ENCODE data around the gene PTMS.

GRCh38 chr12:6790496-6791150, 24.5 kb downstream of the PTMS start:
- TF ChIP-seq TSHZ2 (CRISPR knock-in tag; IDR thresholded peaks at IDR 0.05) = no peak
- TF ChIP-seq, protein P1, sequence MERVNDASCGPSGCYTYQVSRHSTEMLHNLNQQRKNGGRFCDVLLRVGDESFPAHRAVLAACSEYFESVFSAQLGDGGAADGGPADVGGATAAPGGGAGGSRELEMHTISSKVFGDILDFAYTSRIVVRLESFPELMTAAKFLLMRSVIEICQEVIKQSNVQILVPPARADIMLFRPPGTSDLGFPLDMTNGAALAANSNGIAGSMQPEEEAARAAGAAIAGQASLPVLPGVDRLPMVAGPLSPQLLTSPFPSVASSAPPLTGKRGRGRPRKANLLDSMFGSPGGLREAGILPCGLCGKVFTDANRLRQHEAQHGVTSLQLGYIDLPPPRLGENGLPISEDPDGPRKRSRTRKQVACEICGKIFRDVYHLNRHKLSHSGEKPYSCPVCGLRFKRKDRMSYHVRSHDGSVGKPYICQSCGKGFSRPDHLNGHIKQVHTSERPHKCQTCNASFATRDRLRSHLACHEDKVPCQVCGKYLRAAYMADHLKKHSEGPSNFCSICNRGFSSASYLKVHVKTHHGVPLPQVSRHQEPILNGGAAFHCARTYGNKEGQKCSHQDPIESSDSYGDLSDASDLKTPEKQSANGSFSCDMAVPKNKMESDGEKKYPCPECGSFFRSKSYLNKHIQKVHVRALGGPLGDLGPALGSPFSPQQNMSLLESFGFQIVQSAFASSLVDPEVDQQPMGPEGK (CRISPR knock-in tag; IDR thresholded peaks at IDR 0.05; ENCODE audit: borderline replicate concordance) = no peak
- TF ChIP-seq TOX (CRISPR knock-in tag; IDR thresholded peaks at IDR 0.05; ENCODE audit: borderline replicate concordance) = no peak
- TF ChIP-seq POU6F1 (CRISPR knock-in tag; IDR thresholded peaks at IDR 0.05; ENCODE audit: borderline replicate concordance, low read depth) = no peak
- TF ChIP-seq ARNTL (CRISPR knock-in tag; IDR thresholded peaks at IDR 0.05; ENCODE audit: borderline replicate concordance, low read depth) = no peak
- TF ChIP-seq, protein P2, sequence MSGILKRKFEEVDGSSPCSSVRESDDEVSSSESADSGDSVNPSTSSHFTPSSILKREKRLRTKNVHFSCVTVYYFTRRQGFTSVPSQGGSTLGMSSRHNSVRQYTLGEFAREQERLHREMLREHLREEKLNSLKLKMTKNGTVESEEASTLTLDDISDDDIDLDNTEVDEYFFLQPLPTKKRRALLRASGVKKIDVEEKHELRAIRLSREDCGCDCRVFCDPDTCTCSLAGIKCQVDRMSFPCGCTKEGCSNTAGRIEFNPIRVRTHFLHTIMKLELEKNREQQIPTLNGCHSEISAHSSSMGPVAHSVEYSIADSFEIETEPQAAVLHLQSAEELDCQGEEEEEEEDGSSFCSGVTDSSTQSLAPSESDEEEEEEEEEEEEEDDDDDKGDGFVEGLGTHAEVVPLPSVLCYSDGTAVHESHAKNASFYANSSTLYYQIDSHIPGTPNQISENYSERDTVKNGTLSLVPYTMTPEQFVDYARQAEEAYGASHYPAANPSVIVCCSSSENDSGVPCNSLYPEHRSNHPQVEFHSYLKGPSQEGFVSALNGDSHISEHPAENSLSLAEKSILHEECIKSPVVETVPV (CRISPR knock-in tag; IDR thresholded peaks at IDR 0.05) = no peak
- no peak for TF ChIP-seq RARB (CRISPR knock-in tag; IDR thresholded peaks at IDR 0.05)
- no peak for TF ChIP-seq ISL1 (CRISPR knock-in tag; IDR thresholded peaks at IDR 0.05)
- TF ChIP-seq ZFP30 (CRISPR knock-in tag; IDR thresholded peaks at IDR 0.05) = no peak
- TF ChIP-seq ZC3H10 (CRISPR knock-in tag; IDR thresholded peaks at IDR 0.05) = no peak
- no peak for TF ChIP-seq ZFP3 (CRISPR knock-in tag; IDR thresholded peaks at IDR 0.05)
- TF ChIP-seq PPARA (CRISPR knock-in tag; IDR thresholded peaks at IDR 0.05; ENCODE audit: borderline replicate concordance) = no peak
- TF ChIP-seq BACH2 (CRISPR knock-in tag; IDR thresholded peaks at IDR 0.05; ENCODE audit: borderline replicate concordance) = no peak
- no peak for TF ChIP-seq ZNF70 (CRISPR knock-in tag; IDR thresholded peaks at IDR 0.05)

Measured in SK-N-SH treated with all-trans-retinoic acid at 6 μM for 48 hours (cell line).